GM21529 (cell line): Measurements from ENCODE around the gene WSCD1.

Experiments
- ATAC-seq: cut with Tn5 transposase; IDR thresholded peaks from one replicate; pipeline ENCODE4 v1.9.1; 2021; ENCODE audit not compliant: unreplicated experiment

WSCD1 gene

DNA sequence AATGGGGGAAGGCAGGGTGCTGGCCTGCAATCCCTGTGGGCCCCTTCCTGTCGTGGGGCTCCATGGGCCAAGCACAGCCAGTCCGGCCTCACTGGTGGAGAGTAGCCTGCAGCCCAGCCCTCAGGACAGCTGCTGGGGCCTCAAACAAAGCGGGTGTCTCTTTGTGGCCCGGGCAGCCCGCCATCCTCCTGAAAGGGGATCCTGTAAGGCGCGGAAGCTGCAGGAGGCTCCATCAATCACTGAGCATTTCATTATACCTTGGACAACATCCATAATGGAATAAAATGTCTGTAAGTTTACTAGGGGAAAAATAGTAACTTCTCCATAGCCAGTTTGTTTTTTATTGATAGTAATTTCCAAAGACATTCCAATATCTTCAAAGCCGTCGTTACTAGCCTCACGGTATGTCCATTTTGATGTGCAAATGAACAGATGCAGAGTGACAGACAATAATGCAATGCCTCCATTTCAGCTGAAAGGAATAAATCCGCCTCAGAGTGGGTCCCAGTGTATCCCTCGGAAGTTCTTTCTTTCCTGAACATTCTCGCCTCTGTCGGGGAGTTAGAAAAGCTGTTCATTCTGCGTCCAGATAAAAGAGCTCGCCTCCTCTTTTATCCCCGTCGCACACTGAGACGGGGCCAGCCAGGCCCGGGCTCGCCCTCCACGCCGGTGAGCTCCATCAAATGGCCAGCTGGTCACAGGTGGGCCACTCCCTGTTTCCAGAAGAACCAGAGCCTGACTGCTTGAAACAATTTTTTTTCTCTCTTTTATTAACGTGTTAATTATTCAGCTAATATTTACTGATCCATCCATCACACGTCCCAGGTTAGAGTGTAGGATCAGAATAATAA lies 14.4 kb downstream of the WSCD1 start:
- ATAC-seq: no peak

GRCh38 chr17:6085812-6086211 lies 15.6 kb downstream of the WSCD1 start:
- no peak for ATAC-seq

DNA sequence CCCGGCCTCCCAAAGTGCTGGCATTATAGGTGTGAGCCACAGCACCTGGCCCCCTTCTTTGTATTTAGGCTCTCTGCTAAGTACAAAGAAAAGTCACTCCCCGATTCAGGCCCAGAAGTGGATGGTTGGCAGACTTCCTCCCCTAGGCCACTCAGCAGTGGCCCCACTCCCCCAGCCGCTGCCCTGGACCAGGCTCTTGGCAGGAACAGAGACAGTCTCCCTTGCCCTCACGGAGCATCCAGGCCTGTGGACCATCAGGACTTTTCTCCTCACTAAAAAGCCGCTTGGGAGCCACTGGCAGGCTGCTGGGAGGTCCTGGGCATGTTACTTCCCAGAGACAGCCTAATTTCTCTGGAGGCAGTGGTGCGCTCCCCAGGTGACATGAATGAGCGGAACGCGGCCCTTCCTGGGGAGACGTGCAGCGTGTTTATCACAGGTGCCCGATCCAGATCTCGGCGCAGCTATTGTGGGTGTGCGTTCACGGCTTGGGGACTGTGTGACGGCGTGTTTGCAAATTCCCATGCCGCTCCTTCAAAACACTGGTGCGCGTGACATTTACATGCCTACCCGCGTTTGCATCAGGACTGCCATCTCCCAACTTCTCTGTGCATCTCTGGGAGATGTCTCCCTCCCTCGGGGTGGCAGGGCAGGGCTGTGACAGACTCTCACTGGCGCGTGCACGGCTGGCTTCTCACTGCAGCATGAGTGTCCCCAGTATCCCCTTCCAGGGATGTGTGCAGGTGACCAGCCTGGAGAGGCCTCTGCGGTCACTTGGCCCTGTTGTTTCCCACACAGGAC lies 16.6 kb downstream of the WSCD1 start:
- ATAC-seq: no peak

- ATAC-seq: no peak
These were observed 18.0 kb downstream of the WSCD1 start for GRCh38 chr17:6088141-6088540.

DNA sequence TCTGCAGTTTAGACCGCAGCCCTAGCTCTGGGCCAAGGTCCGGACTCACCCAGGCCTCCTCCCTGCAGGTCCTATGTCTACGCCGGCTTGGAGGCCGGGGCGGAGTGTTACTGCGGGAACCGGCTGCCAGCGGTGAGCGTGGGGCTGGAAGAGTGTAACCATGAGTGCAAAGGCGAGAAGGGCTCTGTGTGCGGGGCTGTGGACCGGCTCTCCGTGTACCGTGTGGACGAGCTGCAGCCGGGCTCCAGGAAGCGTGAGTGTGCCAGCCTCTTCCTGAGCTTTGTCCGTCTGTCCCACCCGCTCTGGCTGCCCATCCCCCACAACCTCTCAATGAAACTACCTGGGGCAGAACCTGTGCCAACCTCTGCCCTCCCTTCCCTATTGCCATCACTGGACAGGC lies 20.1 kb downstream of the WSCD1 start:
- ATAC-seq: no peak

DNA sequence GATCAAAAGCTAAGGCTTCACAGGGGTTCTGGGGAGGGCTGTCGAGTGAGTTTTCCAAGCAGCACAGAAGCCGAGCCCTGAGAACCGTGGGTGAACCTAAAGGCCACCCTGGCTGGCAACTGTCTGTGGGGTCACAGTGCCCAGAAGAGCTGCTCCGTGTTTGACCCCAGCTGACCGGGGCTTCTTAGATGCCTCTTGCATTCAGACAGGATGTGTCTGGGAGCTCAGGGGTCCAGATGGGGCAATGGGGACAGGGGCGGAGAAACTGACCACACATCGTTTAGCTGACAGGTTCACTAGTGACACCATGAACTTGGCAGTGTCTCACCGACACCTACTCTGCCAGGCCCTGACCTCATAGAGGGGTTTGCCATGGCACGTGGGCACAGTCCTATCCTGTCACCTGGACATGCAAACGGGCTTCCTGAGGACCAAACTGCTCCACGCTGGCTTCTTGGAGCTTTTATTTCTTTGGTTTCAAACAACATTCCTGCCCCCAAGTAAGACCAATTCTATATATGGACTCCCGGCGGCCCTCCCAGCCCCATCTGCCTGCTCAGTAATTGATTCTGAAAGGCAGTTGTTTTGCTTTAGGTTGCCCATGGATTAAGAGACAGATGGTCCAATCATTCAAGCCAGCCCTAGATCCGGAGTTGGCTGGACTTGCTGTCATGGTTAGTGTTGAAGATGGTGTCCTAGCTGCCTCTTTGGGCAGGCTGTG lies 22.2 kb downstream of the WSCD1 start:
- no peak for ATAC-seq

GRCh38 chr17:6092903-6093468 lies 22.8 kb downstream of the WSCD1 start:
- ATAC-seq: no peak

DNA sequence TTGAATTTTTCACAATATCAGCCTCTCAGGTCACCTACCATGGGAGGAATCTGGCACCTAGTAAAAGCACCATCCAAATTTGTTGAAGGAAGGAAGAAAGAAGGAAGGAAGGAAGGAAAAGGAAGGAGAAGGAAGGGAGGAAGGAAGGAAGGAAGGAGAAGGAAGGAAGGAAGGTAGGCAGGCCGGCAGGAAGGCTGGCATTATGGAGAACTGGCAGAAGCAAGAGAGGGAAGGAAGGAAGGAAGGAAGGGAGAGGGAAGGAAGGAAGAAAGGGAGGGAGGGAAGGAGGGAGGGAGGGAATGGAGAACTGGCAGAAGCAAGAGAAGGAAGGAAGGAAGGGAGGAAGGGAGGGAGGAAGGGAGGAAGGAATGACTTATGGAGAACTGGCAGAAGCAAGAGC lies 24.3 kb downstream of the WSCD1 start:
- no peak for ATAC-seq

GRCh38 chr17:6094926-6095325 lies 24.7 kb downstream of the WSCD1 start:
- ATAC-seq: no peak

GRCh38 chr17:6095501-6095900 lies 25.3 kb downstream of the WSCD1 start:
- no peak for ATAC-seq

DNA sequence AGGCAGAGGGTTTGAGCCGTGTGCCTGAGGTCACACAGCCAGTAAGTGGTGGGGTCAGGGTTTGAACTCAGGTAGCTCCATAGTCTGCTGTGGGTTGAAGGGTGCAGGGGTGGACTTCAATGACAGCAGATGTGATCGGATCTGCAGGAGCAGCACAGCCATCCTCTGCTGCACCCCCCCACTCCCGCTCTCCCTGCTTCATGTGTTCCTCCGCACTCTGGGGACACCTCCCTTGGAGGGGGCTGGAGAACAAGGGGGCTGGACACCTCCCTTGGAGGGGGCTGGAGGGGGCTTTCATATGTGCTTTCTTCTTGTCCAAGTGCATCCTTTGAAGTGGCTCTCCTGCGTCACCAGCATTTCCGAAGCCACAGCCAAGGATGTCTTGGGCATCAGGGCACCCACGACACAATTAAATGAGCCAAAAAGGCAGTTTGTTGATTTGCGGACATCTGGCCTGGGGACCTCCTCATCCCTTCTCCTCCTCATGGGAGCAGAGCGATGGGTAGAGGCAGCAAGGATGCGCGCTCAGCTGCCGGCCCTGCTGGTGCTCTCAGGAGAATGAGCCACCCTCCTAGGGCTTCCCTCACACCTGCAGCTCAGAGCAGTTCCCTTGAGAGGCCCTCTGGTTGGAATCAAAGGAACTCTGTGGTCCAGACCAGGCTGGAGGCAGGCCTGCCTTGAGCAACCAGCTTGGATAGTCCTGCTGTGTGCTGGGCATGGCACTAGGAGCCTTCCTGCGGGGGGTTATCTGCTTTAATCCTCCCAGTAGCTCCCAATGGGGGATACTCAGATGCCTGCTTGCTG lies 26.2 kb downstream of the WSCD1 start:
- ATAC-seq: no peak

DNA sequence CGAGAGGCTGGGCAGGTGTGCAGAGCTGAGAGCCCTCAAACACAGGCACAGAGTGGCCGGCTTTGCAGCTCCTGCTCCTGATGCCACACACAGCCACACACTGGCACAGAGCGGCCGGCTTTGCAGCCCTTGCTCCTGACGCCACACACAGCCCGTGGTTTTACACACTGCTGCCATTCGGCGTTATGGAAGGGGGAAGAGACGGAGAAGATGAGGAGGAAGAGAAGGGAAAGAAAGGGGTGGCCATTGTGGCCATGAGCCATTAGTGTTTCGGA lies 26.8 kb downstream of the WSCD1 start:
- no peak for ATAC-seq

- ATAC-seq: no peak
These were observed 28.1 kb downstream of the WSCD1 start for GRCh38 chr17:6098050-6098822.

DNA sequence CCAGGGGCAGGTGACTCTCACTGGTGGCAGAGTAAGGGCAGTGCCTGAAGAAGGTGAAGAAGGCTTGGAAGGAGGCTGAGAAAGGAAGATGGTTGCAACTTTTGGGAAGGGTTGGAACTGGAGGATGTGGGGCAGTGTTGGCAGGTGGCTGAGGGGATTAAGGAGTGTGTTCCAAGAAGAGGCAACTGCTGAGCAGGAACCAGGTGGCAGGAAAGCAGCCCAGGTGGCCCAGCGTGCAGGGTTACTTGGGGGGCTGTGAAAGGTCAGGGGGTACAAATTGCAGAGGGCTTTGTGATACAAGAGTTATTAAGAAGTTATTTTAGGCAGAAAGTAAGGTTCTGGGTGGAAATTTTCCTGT lies 28.6 kb downstream of the WSCD1 start:
- no peak for ATAC-seq

- ATAC-seq: no peak
These were observed 29.3 kb downstream of the WSCD1 start for GRCh38 chr17:6099492-6099891.

- no peak for ATAC-seq
These were observed 30.0 kb downstream of the WSCD1 start for GRCh38 chr17:6100146-6100545.

- no peak for ATAC-seq
These were observed 30.8 kb downstream of the WSCD1 start for GRCh38 chr17:6100891-6101500.

DNA sequence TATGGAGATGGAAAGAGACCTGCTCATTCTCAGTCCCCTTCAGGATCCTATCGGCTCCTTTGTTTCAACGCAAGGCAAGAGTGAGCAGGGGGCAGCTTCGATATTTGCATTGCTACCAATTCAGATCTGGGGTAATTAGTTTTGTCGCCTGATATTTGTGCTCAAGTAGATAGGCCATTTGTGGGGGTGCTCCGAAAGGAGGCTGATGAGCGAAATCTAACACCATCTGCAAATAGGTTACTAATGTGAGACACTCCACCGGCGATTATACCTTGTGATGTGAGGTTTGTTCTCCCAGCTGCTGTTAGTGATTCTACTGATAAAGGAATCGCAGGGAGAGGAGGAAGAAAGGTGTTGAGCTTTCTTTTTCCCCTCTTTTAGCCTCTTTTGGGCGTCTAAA lies 31.5 kb downstream of the WSCD1 start:
- no peak for ATAC-seq

DNA sequence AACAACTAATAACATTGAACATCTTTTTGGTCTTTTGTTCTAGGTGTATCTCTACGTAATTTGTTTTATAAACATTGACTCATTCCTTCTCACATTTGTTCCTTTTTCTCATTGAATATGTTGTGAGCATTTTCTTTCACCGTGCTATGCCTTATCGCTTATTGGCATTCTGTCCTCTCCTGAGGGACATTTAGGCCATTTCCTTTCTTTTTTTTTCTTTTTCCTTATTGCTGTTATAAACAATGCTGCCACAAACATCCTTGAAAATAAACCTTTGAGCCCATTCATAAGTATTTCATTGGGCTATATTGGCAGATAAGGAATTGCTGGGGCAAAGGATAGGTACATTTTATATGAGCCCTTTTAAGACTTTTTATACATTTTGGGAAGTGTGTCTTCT lies 32.4 kb downstream of the WSCD1 start:
- no peak for ATAC-seq
